Stimulated activated effector memory CD8-positive, alpha-beta T cell treated with anti-CD3 and anti-CD28 coated beads, Interleukin-12 subunit alpha, Interleukin-12 subunit beta, amount 100 ng/mL, for 72 hours (primary cell): ENCODE data around the gene PRKCZ.

Experiments
- ATAC-seq: fragments of 150-1000 bp; cut with Tn5 transposase; 2 replicates; pipeline ENCODE4 v1.10.0; 2021
- DNase-seq, 2 donors: peaks; one replicate each; pipeline ENCODE4 v3.0.0; 2021 to 2022; ENCODE audit warnings: low spot score in 2 of 2
- H3K27ac Mint-ChIP-seq: one replicate; pipeline ENCODE4 v1.8.0; 2022; ENCODE audit warnings: mild to moderate bottlenecking, mixed read lengths
- H3K36me3 Mint-ChIP-seq: one replicate; pipeline ENCODE4 v1.8.0; 2022; ENCODE audit warnings: mild to moderate bottlenecking, mixed read lengths
- H3K4me1 Mint-ChIP-seq: one replicate; pipeline ENCODE4 v1.8.0; 2022; ENCODE audit warnings: mixed read lengths
- H3K4me3 Mint-ChIP-seq: one replicate; pipeline ENCODE4 v1.8.0; 2022; ENCODE audit warnings: mild to moderate bottlenecking, mixed read lengths
- H3K9me3 Mint-ChIP-seq: one replicate; pipeline ENCODE4 v1.8.0; 2022; ENCODE audit warnings: mixed read lengths

Gene PRKCZ

DNA sequence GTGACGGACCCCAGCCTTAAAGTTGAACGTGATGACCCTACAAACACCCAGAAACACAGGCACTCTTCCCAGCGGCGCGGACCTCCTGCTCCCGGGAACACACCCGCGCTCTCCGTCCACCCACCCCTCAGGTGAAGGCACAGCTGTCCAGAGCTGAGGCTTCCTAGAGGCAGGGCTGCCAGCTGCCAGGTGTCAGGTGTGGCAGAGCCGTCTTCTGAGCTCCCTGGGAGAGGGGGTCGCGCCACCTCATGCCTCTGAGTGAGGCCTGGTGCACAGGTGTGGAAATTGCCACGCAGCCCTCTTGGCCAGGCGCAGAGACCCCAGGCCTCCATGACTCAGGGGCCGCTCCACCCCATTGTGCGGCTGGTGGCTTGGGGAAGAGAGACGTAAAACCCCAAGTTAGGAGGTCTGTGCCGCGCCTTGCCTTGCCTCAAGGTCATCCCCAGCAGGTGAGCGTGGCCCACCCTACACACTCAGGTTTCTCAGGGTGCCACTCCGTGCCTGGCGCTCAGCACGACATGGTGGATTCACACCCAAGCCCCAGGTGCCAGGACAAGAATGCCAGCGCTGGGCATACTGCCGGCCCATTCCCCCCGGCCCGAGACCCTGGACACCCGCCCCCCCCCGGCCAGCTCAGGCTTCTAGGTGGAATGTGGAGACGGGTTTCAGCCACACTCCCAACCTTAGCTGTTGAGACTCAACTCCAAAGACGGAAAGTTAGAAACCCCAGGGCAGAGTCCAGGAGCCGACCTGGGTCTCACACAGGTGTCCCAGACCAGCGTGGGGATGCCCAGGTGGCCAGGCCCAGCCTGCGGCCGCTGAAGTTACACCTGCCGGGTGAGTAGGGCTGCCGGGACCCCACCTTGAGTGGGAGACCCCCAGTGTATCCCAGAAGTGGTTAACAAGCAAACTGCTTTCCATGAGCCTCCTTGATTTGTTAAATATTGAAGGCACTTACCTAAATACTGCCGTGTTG lies 136.0 kb downstream of the PRKCZ start:
- Mint-ChIP-seq H3K4me1 (peaks cover 16% of the 10 kb centered on the region), H3K9me3 (no peaks in the 10 kb centered on the region), H3K36me3 (peaks cover 32% of the 10 kb centered on the region), H3K4me3 (no peak overlapping the region), H3K27ac (no peak overlapping the region)
- ATAC-seq: no peak
- no peak for DNase-seq

DNA sequence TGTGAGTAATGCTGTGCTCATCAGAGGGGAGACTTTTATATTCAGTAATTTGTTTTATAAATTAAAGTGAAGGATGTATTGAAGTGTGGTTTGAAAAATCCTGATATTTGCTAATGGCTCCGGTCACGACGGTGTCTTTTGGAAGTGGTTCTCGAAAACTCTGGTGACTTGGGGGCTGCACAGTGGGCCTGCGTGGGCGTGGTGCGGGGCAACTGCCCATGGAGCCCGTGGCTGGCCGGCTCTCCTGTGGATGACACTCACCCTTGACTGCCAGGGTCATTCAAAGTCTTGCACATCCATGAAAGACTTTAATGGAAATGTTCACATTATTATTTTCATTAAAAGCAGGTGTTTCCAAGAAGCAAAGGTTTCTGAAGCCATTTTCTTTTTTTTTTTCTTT lies 136.7 kb downstream of the PRKCZ start:
- Mint-ChIP-seq H3K27ac (no peak overlapping the region), H3K36me3 (peaks cover 38% of the 10 kb centered on the region), H3K4me1 (peaks cover 21% of the 10 kb centered on the region), H3K9me3 (no peaks in the 10 kb centered on the region), H3K4me3 (no peak overlapping the region)
- DNase-seq (no peak), ATAC-seq (no peak)

GRCh38 chr1:2187619-2188018 lies 137.4 kb downstream of the PRKCZ start:
- ATAC-seq (no peak), DNase-seq (no peak)
- no peak overlapping the region for H3K27ac Mint-ChIP-seq
- peaks cover 21% of the 10 kb centered on the region for H3K4me1 Mint-ChIP-seq
- H3K36me3 Mint-ChIP-seq: peaks cover 38% of the 10 kb centered on the region
- H3K4me3 Mint-ChIP-seq: no peak overlapping the region
- no peaks in the 10 kb centered on the region for H3K9me3 Mint-ChIP-seq

- H3K4me1 Mint-ChIP-seq: peaks cover 21% of the 10 kb centered on the region
- no peak for ATAC-seq
These were observed 138.1 kb downstream of the PRKCZ start for GRCh38 chr1:2188336-2188735.

DNA sequence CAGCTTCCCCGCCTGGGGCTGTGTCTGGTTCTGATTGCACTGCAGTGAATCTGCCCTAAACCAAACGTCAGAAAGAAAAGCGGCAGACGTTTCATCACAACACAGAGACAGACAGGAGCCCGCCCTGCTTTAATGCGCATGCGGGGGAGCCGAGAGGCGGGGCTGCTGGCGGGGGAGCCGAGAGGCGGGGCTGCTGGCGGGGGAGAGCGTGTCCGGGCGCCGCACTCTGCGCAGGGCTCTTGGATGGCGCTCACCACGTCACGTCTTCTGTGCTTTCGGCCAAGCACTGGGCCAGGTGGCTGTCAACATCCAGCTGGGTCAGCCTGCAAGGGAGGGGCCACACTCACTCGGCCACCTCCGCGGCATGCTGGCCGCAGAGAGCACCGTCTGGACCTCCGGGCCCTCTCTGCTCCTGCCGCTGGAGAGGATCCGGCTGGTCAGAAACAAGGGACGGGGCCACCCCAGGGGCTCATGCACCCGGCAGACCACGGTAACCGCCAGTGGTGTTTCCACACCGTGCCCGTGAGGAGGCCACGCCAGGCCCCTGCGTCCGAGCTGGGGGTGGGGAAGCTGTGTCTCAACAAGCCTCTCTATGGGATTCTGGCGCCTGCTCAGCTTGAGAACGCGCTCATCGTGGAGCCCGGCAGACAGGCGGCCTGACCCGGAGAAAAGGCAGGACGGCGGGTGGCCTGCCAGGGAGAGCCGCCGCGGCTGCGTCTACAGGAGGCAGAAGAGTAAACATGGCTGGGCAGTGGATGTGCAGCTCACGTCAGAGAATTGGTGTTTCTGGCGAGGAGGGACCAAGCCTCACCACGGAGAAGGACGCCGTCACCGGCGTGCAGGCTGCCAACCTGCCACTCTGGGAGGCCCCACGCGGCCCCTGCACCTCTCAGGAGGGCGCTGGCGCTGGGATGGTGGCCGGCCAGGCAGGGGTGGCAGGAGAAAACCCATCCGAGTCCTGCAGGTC lies 139.5 kb downstream of the PRKCZ start:
- Mint-ChIP-seq H3K27ac (peak overlapping the region; percentile 50), H3K4me3 (peak overlapping the region; percentile 75), H3K9me3 (no peaks in the 10 kb centered on the region), H3K4me1 (peaks cover 21% of the 10 kb centered on the region), H3K36me3 (peaks cover 39% of the 10 kb centered on the region)
- DNase-seq (peak; percentile 78 to 91), ATAC-seq (peak; percentile 92)

More at GRCh38 chr1:2188336-2188735, 138.1 kb downstream of the PRKCZ start:
- Mint-ChIP-seq H3K27ac (peak overlapping the region; percentile 20), H3K36me3 (peaks cover 35% of the 10 kb centered on the region), H3K9me3 (no peaks in the 10 kb centered on the region), H3K4me3 (peak overlapping the region; percentile 75)
- no peak for DNase-seq

- Mint-ChIP-seq H3K9me3 (no peaks in the 10 kb centered on the region), H3K4me3 (peak overlapping the region; percentile 75), H3K4me1 (peaks cover 21% of the 10 kb centered on the region), H3K36me3 (peaks cover 31% of the 10 kb centered on the region), H3K27ac (peak overlapping the region; percentile 58)
- no peak for DNase-seq
- ATAC-seq: no peak
These were observed 140.3 kb downstream of the PRKCZ start for GRCh38 chr1:2190491-2190976.

DNA sequence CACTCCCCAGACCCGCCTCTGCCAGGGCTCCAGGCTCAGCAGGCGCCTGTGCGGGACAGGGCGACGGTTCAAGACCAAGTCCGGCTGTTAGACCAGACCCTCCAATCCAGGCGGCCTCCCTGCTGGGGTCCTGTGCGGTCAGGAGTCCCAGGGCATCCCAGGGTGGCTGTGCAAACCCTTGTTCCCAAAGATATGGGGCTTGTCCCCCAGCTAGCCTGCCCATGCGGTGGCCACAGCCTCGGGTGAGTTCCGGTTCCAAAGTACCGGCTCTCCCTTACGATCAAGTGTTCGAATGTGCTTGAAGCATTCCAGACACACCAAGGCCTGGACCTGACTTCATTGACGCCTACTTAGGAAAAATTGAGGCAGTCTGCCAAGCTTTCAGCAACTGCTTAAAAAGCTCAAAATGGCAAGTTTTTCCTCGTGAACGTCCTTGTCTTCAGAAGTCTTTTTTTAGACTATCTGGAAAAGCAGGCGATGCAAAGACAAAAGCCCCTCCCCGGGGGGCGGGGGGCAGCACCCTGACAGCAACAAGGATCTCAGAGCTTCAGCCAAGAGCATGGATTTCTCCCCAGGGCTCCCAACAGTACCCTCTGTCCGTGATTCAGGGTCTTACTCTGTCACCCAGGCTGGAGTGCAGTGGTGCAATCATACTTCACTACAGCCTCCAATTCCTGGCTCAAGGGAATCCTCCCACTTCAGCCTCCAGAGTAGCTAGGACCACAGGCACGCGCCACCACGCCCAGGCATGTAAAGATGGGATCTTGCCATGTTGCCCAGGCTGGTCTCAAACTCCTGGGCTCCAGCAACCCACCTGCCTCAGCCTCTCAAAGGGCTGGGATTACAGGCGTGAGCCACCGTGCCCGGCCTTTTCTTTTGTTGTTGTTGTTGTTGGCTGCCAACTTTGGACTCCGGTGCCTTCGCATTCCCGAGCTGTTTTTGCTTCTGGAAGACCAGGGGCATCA lies 142.1 kb downstream of the PRKCZ start:
- DNase-seq: no peak
- no peak overlapping the region for H3K27ac Mint-ChIP-seq
- no peaks in the 10 kb centered on the region for H3K9me3 Mint-ChIP-seq
- peaks cover 21% of the 10 kb centered on the region for H3K4me1 Mint-ChIP-seq
- no peak for ATAC-seq
- peaks cover 31% of the 10 kb centered on the region for H3K36me3 Mint-ChIP-seq
- H3K4me3 Mint-ChIP-seq: peak overlapping the region; percentile 81

- ATAC-seq: no peak
These were observed 143.5 kb downstream of the PRKCZ start for GRCh38 chr1:2193514-2194281.

DNA sequence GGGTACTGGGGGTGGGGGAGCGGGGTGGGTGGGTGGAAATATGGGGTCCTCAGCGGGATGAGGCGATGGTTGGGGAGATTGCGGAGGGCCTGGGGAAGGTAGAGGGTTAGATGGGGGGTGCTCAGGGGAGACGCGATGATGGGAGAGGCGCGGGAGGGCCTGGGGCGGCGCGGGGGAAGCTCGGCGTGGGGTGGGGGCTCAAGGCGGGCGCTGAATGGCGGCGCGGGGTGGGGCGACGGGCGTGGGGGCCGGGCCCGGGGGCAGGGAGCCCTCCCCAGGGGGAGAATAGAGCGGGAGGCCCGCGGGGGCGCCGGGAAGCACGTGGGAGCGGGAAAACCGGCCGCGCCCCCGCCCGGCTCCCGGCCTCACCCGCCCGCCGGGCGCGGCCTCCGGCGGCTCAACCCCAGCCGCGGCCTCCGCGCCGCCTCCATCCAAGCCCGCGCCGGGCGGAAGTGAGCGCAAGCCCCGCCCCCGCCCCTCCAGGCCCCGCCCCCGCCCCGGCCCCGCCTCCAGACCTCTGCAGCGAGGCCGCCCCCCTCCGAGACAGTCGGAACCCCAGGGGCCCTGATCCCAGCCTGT lies 144.2 kb downstream of the PRKCZ start, which contains the start of gene FAAP20:
TSS of gene FAAP20 (minus strand) at position 454 of the 579 bp plus-strand sequence. CDS start at position 431, 23 bp downstream.
- DNase-seq: no peak
- peaks cover 28% of the 10 kb centered on the region for H3K4me1 Mint-ChIP-seq
- peak within 1 kb of the TSS; percentile 89 for H3K27ac Mint-ChIP-seq

More at GRCh38 chr1:2193514-2194281, 143.5 kb downstream of the PRKCZ start:
- H3K9me3 Mint-ChIP-seq: no peaks in the 10 kb centered on the region
- peak overlapping the region; percentile 86 for H3K27ac Mint-ChIP-seq
- DNase-seq: no peak
- H3K4me1 Mint-ChIP-seq: peaks cover 25% of the 10 kb centered on the region
- H3K36me3 Mint-ChIP-seq: peaks cover 31% of the 10 kb centered on the region
- peak overlapping the region; percentile 81 for H3K4me3 Mint-ChIP-seq

GRCh38 chr1:2194898-2195673 lies 144.9 kb downstream of the PRKCZ start:
- peaks cover 29% of the 10 kb centered on the region for H3K4me1 Mint-ChIP-seq
- DNase-seq (peak; percentile 93 to 96), ATAC-seq (peak; percentile 84)
- peak overlapping the region; percentile 89 for H3K27ac Mint-ChIP-seq
- H3K36me3 Mint-ChIP-seq: peaks cover 24% of the 10 kb centered on the region
- H3K4me3 Mint-ChIP-seq: peak overlapping the region; percentile 81
- H3K9me3 Mint-ChIP-seq: no peaks in the 10 kb centered on the region

More for the DNA sequence above, 144.2 kb downstream of the PRKCZ start, which contains the start of gene FAAP20:
- Mint-ChIP-seq H3K4me3 (peak within 1 kb of the TSS; percentile 81), H3K36me3 (peaks cover 26% of the 10 kb centered on the region), H3K9me3 (no peaks in the 10 kb centered on the region)
- ATAC-seq: peak; percentile 66

DNA sequence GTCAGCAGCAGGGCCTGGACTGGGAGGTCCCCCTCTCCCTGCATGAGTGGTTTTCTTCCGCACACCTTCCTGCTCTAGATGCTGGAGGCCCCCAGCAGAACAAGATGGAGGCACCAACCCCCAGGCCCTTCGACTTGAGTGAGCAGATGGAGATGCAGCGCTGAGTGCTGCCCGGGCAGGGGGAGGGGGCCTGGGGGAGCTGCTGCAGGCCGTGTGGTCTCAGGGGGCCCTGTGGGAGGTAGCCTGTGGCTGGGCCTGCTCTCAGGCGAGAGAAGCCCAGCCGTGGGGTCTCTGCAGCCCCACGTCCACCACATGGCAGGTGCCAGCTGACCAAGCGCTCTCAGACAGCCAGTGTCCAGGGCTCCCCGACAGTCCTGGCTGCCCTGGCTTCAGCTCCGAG lies 145.6 kb downstream of the PRKCZ start:
- H3K4me3 Mint-ChIP-seq: peak overlapping the region; percentile 81
- no peaks in the 10 kb centered on the region for H3K9me3 Mint-ChIP-seq
- H3K36me3 Mint-ChIP-seq: peaks cover 21% of the 10 kb centered on the region
- H3K4me1 Mint-ChIP-seq: peaks cover 29% of the 10 kb centered on the region
- no peak for DNase-seq
- ATAC-seq: no peak
- H3K27ac Mint-ChIP-seq: peak overlapping the region; percentile 89

- no peak for DNase-seq
- no peak for ATAC-seq
- no peak overlapping the region for H3K27ac Mint-ChIP-seq
- no peak overlapping the region for H3K4me3 Mint-ChIP-seq
- no peaks in the 10 kb centered on the region for H3K9me3 Mint-ChIP-seq
- peaks cover 19% of the 10 kb centered on the region for H3K4me1 Mint-ChIP-seq
- H3K36me3 Mint-ChIP-seq: peaks cover 11% of the 10 kb centered on the region
These were observed 146.9 kb downstream of the PRKCZ start for GRCh38 chr1:2196901-2197638.
